HepG2 (cell line): Measurements from ENCODE around the gene RAC3. TPM values are rescaled to one million over a fixed set of nuclear protein-coding genes. Genes with fewer than 3 reads are reported as not detected.

ENCODE experiments used
- ATM ChIP-seq: fragments of 450-650 bp; IDR thresholded peaks from 2 replicates; pipeline ENCODE4 v1.7.1; 2017; ENCODE audit warnings: mild to moderate bottlenecking, borderline replicate concordance
- CREM ChIP-seq, 2 experiments: sonication (generic) in 1 of 2; formaldehyde crosslinking in 1 of 2; IDR thresholded peaks; 2 replicates each; pipeline versions ENCODE4 v1.4.0 to v1.6.1; 2016 to 2020; ENCODE audit warnings: antibody characterized with exemption in 1 of 2, mild to moderate bottlenecking in 1 of 2, missing genetic modification reagents in 1 of 2
- E2F1 ChIP-seq: sonication (generic); formaldehyde crosslinking; IDR thresholded peaks from 2 replicates; pipeline ENCODE4 v1.5.0; 2020; ENCODE audit warnings: missing genetic modification reagents
- FOXP4 ChIP-seq: sonication (generic); formaldehyde crosslinking; IDR thresholded peaks from 2 replicates; pipeline ENCODE4 v1.4.0; 2020; ENCODE audit warnings: missing genetic modification reagents
- GATAD1 ChIP-seq: IDR thresholded peaks from 2 replicates; pipeline ENCODE4 v1.6.1; 2016; ENCODE audit warnings: missing genetic modification reagents, missing compliant biosample characterization
- JUNB ChIP-seq: sonication (generic); formaldehyde crosslinking; IDR thresholded peaks from 2 replicates; pipeline ENCODE4 v1.8.0; 2022; ENCODE audit warnings: missing genetic modification reagents, mild to moderate bottlenecking, borderline replicate concordance
- KAT8 ChIP-seq: IDR thresholded peaks from 2 replicates; pipeline ENCODE4 v1.6.1; 2016; ENCODE audit warnings: missing genetic modification reagents, missing compliant biosample characterization
- KIAA2018 ChIP-seq: sonication (generic); formaldehyde crosslinking; IDR thresholded peaks from 2 replicates; pipeline ENCODE4 v1.5.0; 2020; ENCODE audit warnings: mild to moderate bottlenecking, missing genetic modification reagents, borderline replicate concordance
- NONO ChIP-seq, 2 experiments: fragments of 450-650 bp in 1 of 2; sonication (generic) in 1 of 2; formaldehyde crosslinking in 1 of 2; IDR thresholded peaks in 1 of 2; conservative IDR thresholded peaks in 1 of 2; 2 replicates each; pipeline versions ENCODE4 v1.6.1 to v1.8.0; 2017 to 2022; ENCODE audit warnings: mild to moderate bottlenecking in 1 of 2, missing genetic modification reagents in 1 of 2, moderate library complexity in 1 of 2
- ZBTB7B ChIP-seq: sonication (generic); formaldehyde crosslinking; IDR thresholded peaks from 2 replicates; pipeline ENCODE4 v1.4.0; 2020; ENCODE audit warnings: missing genetic modification reagents
- ZNF280B ChIP-seq: sonication (generic); formaldehyde crosslinking; IDR thresholded peaks from 2 replicates; pipeline ENCODE4 v1.5.0; 2020; ENCODE audit warnings: missing genetic modification reagents, mild to moderate bottlenecking, borderline replicate concordance
- ZNF569 ChIP-seq: sonication (generic); formaldehyde crosslinking; IDR thresholded peaks from 2 replicates; pipeline ENCODE4 v1.5.0; 2020; ENCODE audit warnings: mild to moderate bottlenecking, missing genetic modification reagents, moderate library complexity, borderline replicate concordance
- polyA plus RNA-seq, 8 experiments: library from polyadenylated mRNA; depleted of rRNA in 3 of 8; stranded (reverse) in 7 of 8; unstranded in 1 of 8; fragments of >200 nt; fragmentation: Illumina TruSeq in 4 of 8; extraction: Trizol in 4 of 8; gene quantifications; 2 replicates each; pipeline versions ENCODE4 v1.2.1 to v1.2.3, GENCODE V29; 2011 to 2016; ENCODE audit warnings: low read depth in 4 of 8, missing spikeins in 1 of 8, mixed read lengths in 1 of 8; ENCODE audit not compliant: insufficient read depth in 1 of 8
- total RNA-seq, 5 experiments: library from RNA; depleted of rRNA; stranded (reverse); fragments of >200 nt; fragmentation: Illumina TruSeq; extraction: Trizol; gene quantifications; 2 replicates each; pipeline ENCODE4 v1.2.3, GENCODE V29; 2016; ENCODE audit warnings: low read depth in 1 of 5

RAC3 gene
- total and polyA plus RNA-seq, 2 of the 13 experiments (the other 11 are each of a cell fraction or from before 2014, with no cell fraction given): 10.5 to 21.3 TPM

- peak; percentile 90 for TF ChIP-seq ZBTB7B (CRISPR knock-in tag)
- no peak; the same call in 1 of the 2 replicates for TF ChIP-seq ZNF280B (CRISPR knock-in tag)
- no peak for TF ChIP-seq E2F1 (CRISPR knock-in tag)
- TF ChIP-seq CREM (IDR thresholded peaks at IDR 0.05): peak; percentile 42; the same call in 1 of the 2 replicates
- TF ChIP-seq CREM (CRISPR knock-in tag; IDR thresholded peaks at IDR 0.05): no peak
- TF ChIP-seq ZNF569 (CRISPR knock-in tag): 0 out of 2 replicates have a peak, but pooled peaks have one; percentile 57
- TF ChIP-seq JUNB (CRISPR knock-in tag): no peak
- peak; percentile 13; the same call in 1 of the 2 replicates for TF ChIP-seq FOXP4
- TF ChIP-seq GATAD1 (CRISPR knock-in tag): peak; percentile 67
- no peak for TF ChIP-seq ATM
- TF ChIP-seq KAT8 (CRISPR knock-in tag): peak; percentile 18; the same call in 1 of the 2 replicates
- TF ChIP-seq KIAA2018: no peak
- TF ChIP-seq NONO (IDR thresholded peaks at IDR 0.05): no peak
- TF ChIP-seq NONO (CRISPR knock-in tag; conservative IDR thresholded peaks at IDR 0.05): peak; percentile 97
Observed at GRCh38 chr17:82056729-82057621, 25.5 kb downstream of the RAC3 start (continued).
